Activated CD8-positive, alpha-beta T cell treated with anti-CD3 and anti-CD28 coated beads, Interleukin-2, amount 10 ng/mL, durations not matched to agents 7 days and 5 days (primary cell): ENCODE results near the gene TANC2. TPM values are rescaled to one million over a fixed set of nuclear protein-coding genes. Genes with fewer than 3 reads are reported as not detected.

Experiments used
- ATAC-seq: fragments of 150-1000 bp; cut with Tn5 transposase; one replicate; pipeline ENCODE4 v1.10.0; 2021; ENCODE audit warnings: moderate library complexity
- CTCF ChIA-PET: fragments of 350-600 bp; sonication (Branson Sonifier 250); formaldehyde crosslinking; loops from one replicate; lab custom pipeline; 2021; ENCODE audit warnings: antibody characterized with exemption; lab: Charles Lee
- POLR2A ChIA-PET: fragments of 350-600 bp; sonication (Branson Sonifier 250); formaldehyde crosslinking; loops from one replicate; lab custom pipeline; 2021; ENCODE audit warnings: antibody characterized with exemption; lab: Charles Lee
- DNase-seq: peaks from one replicate; pipeline ENCODE4 v3.0.0-alpha.2; 2020
- H3K27ac Mint-ChIP-seq: one replicate; pipeline ENCODE4 v1.8.0; 2021; ENCODE audit warnings: mild to moderate bottlenecking, mixed read lengths
- H3K27me3 Mint-ChIP-seq: one replicate; pipeline ENCODE4 v1.8.0; 2021; ENCODE audit warnings: low read depth, mixed read lengths
- H3K36me3 Mint-ChIP-seq: one replicate; pipeline ENCODE4 v1.8.0; 2021; ENCODE audit warnings: low read depth, mixed read lengths
- H3K4me1 Mint-ChIP-seq: one replicate; pipeline ENCODE4 v1.8.0; 2021; ENCODE audit warnings: low read depth, mixed read lengths
- H3K4me3 Mint-ChIP-seq: one replicate; pipeline ENCODE4 v1.8.0; 2021; ENCODE audit warnings: mild to moderate bottlenecking, mixed read lengths
- H3K9me3 Mint-ChIP-seq: one replicate; pipeline ENCODE4 v1.8.0; 2022; ENCODE audit warnings: mixed read lengths; ENCODE audit not compliant: insufficient read depth
- total RNA-seq, 2 experiments: library from RNA; stranded (reverse); gene quantifications; one replicate each; pipeline ENCODE4 v1.2.3, GENCODE V29; 2021

The TANC2 gene
- total RNA-seq, 2 experiments from 2014 or later = 8.0 to 8.6 TPM

DNA sequence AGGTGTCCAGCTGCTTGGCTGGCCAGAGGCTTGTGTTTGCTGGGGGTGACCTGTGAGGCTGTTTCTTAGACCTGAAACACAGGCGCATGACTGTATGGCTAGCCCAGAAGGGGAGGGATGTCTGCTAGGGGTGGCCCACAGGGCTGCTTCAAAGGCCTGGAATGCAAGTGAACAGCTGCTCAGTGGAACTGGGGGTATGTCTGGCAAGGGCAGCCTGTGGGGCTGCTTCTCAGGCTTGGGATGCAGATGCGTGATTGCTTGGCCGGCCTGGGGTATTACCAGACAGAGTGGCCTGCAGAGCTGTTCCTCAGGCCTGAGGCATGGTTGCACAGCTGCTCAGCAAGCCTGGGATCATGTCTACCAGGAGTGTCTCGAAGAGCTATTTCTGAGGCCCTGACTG, 20.5 kb downstream of the TANC2 start:
- Mint-ChIP-seq H3K9me3 (peaks cover 26% of the 10 kb centered on the region), H3K36me3 (peaks cover 9% of the 10 kb centered on the region), H3K27me3 (no peaks in the 10 kb centered on the region), H3K4me1 (no peaks in the 10 kb centered on the region), H3K27ac (no peak overlapping the region), H3K4me3 (no peak overlapping the region)
- DNase-seq (no peak), ATAC-seq (no peak)
- ChIA-PET POLR2A (interaction anchor here (0.6 kb wide), 1 partner anchor 1796 kb away, joined by 3 read pairs; no protein-coding TSS in a partner anchor), CTCF (no interaction called here)

DNA sequence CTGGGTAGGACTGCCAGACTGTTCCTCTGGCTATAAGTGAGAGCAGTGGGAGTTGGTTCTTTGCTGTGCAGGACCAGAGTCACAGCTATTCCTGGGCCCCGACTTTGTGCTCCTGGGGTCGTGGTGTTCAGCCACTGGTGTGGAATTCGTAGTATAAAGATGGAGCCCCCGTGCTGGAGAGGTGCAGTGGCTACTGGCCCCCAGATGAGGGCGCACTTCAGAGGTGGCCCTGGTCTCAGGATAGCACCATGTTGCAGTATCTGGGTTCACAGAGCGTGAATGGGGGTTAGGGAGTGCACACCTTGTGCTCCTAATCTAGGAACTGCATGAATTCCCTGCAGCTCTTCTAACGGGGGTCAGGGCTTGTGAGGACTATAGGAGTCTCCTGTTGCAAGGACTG, 21.1 kb downstream of the TANC2 start:
- Mint-ChIP-seq H3K4me3 (no peak overlapping the region), H3K27ac (no peak overlapping the region), H3K9me3 (peaks cover 26% of the 10 kb centered on the region), H3K4me1 (no peaks in the 10 kb centered on the region), H3K27me3 (no peaks in the 10 kb centered on the region), H3K36me3 (peaks cover 9% of the 10 kb centered on the region)
- ChIA-PET POLR2A (interaction anchor here (0.6 kb wide), 2 partner anchors 914 to 1796 kb away, joined by 3 read pairs; no protein-coding TSS in a partner anchor), CTCF (no interaction called here)
- no peak for DNase-seq
- ATAC-seq = no peak

DNA sequence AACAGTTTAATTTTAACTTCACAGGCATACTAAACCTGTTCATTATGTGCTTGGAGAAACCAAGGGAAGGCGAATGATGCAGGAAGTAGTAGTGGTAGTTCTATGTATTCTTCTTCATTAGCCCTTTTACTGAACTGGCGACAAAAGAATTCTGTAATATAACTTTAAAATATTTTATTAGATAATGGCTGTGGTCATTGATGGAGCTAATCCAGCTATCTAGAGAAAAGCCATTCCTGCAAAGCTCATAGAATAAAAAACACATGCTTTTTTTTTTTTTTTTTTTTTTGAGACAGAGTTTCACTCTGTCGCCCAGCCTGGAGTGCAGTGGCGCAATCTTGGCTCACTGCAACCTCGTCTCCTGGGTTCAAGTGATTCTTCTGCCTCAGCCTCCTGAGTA, 23.5 kb downstream of the TANC2 start:
- H3K4me1 Mint-ChIP-seq = no peaks in the 10 kb centered on the region
- H3K36me3 Mint-ChIP-seq = peaks cover 8% of the 10 kb centered on the region
- no peak overlapping the region for H3K4me3 Mint-ChIP-seq
- ATAC-seq (no peak), DNase-seq (no peak)
- ChIA-PET POLR2A (no interaction called here), CTCF (interaction anchor here (1.3 kb wide), 1 partner anchor 417 kb away, joined by 3 read pairs; no protein-coding TSS in a partner anchor)
- H3K27ac Mint-ChIP-seq = no peak overlapping the region
- no peaks in the 10 kb centered on the region for H3K27me3 Mint-ChIP-seq
- H3K9me3 Mint-ChIP-seq = peaks cover 15% of the 10 kb centered on the region

DNA sequence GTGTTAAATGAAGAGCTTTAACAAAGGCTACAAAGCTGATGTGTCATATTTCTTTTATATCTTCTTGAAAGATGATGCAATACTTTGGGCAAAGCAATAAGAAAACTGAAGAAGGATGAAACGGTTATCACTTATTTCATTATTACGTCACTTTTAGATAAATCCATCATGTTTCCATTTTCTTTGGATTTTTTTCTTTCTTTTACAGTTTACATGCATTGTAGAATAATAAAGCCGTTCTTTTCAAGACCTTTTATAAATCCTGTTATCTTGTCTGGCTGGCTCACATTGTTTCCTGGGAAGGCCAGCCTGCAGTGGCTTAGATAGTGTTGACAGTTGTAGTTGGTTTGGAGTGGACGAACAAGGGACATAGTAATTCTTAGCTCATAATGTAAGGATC, 28.9 kb downstream of the TANC2 start:
- DNase-seq (no peak), ATAC-seq (no peak)
- H3K9me3 Mint-ChIP-seq = no peaks in the 10 kb centered on the region
- CTCF ChIA-PET = interaction anchor here (0.8 to 2.8 kb wide), 11 partner anchors 10 to 613 kb away, joined by 3 to 43 read pairs (median 4); no protein-coding TSS in a partner anchor
- H3K27me3 Mint-ChIP-seq = no peaks in the 10 kb centered on the region
- no peak overlapping the region for H3K27ac Mint-ChIP-seq
- H3K36me3 Mint-ChIP-seq = no peaks in the 10 kb centered on the region
- POLR2A ChIA-PET = no interaction called here
- H3K4me1 Mint-ChIP-seq = no peaks in the 10 kb centered on the region
- H3K4me3 Mint-ChIP-seq = no peak overlapping the region

DNA sequence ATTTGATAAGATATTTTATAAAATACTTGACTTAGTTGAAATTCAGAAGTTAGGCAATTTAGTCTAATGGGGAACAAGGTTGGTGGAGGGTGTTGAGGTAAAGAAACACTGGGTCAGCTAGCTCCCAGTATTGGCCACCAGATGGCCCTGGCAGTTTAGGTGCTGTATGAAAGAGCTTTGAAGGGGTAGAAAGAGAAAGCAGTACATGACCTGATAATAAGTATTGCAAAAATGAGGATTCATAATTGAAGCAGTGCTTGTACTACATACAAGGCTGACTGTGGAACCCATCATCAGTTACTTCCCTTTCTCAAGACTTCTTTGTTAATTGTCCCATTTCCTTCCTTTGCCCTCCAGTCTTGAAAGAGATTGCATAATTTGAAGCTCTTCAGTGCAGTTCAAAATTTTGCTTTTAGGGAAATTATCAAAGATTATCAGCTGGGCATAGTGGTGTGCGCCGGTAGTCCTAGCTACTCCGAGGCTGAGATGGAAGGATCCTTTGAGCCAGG, 29.4 kb downstream of the TANC2 start:
- POLR2A ChIA-PET = interaction anchor here (0.6 kb wide), 1 partner anchor 116 kb away, joined by 3 read pairs; no protein-coding TSS in a partner anchor
- peak; percentile 44 for DNase-seq
- no peaks in the 10 kb centered on the region for H3K27me3 Mint-ChIP-seq

DNA sequence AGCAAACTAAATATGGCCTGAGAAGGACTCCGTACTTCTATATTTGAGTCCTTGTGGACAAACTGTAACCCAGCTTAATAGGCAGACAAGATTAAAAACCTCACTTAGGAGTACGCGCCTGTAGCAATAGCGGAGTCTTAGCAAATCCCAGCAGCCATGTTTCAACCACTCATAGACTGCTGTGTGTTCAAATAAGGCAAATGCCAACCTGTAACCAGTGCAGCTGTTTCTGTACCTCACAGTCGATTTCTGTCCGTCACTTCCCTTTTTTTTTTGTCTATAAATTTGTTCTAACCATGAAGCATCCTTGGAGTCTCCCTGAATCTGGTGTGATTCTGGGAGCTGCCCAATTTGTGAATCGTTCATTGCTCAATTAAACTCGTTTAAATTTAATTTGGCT, 30.2 kb downstream of the TANC2 start:
- H3K27ac Mint-ChIP-seq = no peak overlapping the region
- ATAC-seq (no peak), DNase-seq (no peak)
- no peak overlapping the region for H3K4me3 Mint-ChIP-seq
- H3K9me3 Mint-ChIP-seq = no peaks in the 10 kb centered on the region
- H3K27me3 Mint-ChIP-seq = no peaks in the 10 kb centered on the region
- POLR2A ChIA-PET = interaction anchor here (0.6 kb wide), 1 partner anchor 115 kb away, joined by 3 read pairs; no protein-coding TSS in a partner anchor
- no peaks in the 10 kb centered on the region for H3K4me1 Mint-ChIP-seq
- H3K36me3 Mint-ChIP-seq = no peaks in the 10 kb centered on the region
- CTCF ChIA-PET = interaction anchor here (0.7 to 2.8 kb wide), 6 partner anchors 15 to 612 kb away, joined by 3 to 43 read pairs (median 4); no protein-coding TSS in a partner anchor

More for the DNA sequence above, 29.4 kb downstream of the TANC2 start:
- CTCF ChIA-PET = interaction anchor here (0.7 to 2.8 kb wide), 12 partner anchors 9 to 613 kb away, joined by 3 to 43 read pairs (median 4); no protein-coding TSS in a partner anchor
- no peaks in the 10 kb centered on the region for H3K4me1 Mint-ChIP-seq
- H3K36me3 Mint-ChIP-seq = no peaks in the 10 kb centered on the region
- H3K27ac Mint-ChIP-seq = no peak overlapping the region
- no peak overlapping the region for H3K4me3 Mint-ChIP-seq
- no peaks in the 10 kb centered on the region for H3K9me3 Mint-ChIP-seq
- peak; percentile 51 for ATAC-seq

DNA sequence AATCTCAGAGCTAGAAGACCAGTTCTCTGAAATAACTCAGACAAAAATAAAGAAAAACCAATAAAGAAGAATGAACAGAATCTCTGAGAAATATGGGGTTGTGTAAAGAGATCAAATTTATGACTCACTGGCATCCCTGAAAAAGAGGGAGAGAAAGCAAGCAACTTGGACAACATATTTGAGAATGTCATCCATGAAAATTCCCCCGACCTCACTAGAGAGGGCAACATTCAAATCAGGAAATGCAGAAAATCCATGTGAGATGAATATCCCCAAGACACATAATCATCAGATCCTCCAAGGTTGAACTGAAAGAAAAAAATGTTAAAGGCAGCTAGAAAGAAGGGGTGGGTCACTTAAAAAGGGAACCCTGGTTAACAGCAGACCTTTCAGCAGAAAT, 32.1 kb downstream of the TANC2 start:
- Mint-ChIP-seq H3K4me1 (no peaks in the 10 kb centered on the region), H3K27ac (no peak overlapping the region), H3K36me3 (no peaks in the 10 kb centered on the region), H3K9me3 (no peaks in the 10 kb centered on the region), H3K4me3 (no peak overlapping the region), H3K27me3 (no peaks in the 10 kb centered on the region)
- ATAC-seq = no peak
- POLR2A ChIA-PET = no interaction called here
- no peak for DNase-seq
- CTCF ChIA-PET = interaction anchor here (1.4 to 1.6 kb wide), 2 partner anchors 8 to 408 kb away, joined by 4 to 9 read pairs; no protein-coding TSS in a partner anchor

DNA sequence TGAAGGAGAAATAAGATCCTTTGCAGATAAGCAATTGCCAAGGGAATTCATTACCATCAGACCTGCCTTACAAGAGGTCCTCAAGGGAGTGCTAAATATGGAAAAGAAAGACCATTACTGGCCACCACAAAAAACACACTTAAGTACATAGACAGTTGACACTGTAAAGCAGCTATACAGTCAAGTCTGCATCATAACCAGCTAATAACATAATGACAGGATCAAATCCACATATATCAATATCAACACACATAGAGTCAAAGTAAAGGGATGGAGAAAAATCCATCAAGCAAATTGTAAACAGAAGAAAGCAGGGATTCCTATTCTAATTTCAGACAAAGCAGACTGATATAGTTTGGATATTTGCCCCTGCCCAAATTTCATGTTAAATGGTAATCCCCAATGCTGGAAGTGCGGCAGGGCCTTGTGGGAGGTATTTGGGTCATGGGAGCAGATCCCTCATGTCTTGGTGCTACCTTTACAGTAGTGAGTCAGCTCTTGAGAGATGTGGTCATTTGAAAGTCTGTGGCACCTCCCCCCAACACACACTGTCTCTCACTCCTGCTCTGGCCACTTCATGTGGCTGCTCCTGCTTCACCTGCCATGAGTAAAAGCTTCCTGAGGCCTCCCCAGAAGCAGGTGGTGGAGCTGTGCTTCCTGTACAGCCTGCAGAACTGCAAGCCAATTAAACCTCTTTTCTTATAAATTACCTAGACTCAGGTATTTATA, 32.8 kb downstream of the TANC2 start:
- H3K4me1 Mint-ChIP-seq = no peaks in the 10 kb centered on the region
- ATAC-seq (no peak), DNase-seq (no peak)
- H3K9me3 Mint-ChIP-seq = no peaks in the 10 kb centered on the region
- no peak overlapping the region for H3K4me3 Mint-ChIP-seq
- ChIA-PET POLR2A (no interaction called here), CTCF (interaction anchor here (1.4 kb wide), 1 partner anchor 8 kb away, joined by 4 read pairs; no protein-coding TSS in a partner anchor)
- no peaks in the 10 kb centered on the region for H3K27me3 Mint-ChIP-seq
- no peaks in the 10 kb centered on the region for H3K36me3 Mint-ChIP-seq
- H3K27ac Mint-ChIP-seq = no peak overlapping the region

DNA sequence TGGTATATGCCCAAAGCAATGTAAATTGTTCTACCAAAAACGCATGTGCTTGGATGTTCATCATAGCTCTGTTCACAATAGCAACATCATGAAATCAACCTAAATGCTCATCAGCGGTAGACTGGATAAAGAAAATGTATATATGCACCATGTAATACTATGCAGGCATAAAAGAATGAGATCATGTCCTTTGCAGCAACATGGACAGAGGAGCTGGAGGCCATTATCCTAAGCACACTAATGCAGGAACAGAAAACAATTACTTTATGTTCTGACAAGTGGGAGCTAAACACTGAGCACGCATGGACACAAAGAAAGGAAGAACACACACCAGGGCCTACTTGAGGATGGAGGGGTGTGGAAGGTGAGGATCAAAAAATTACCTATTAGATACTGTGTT, 33.7 kb downstream of the TANC2 start:
- DNase-seq = no peak
- ChIA-PET POLR2A (no interaction called here), CTCF (interaction anchor here (0.9 kb wide), 1 partner anchor 9 kb away, joined by 3 read pairs; no protein-coding TSS in a partner anchor)
- Mint-ChIP-seq H3K27me3 (no peaks in the 10 kb centered on the region), H3K4me3 (no peak overlapping the region), H3K4me1 (no peaks in the 10 kb centered on the region), H3K36me3 (no peaks in the 10 kb centered on the region), H3K9me3 (no peaks in the 10 kb centered on the region), H3K27ac (no peak overlapping the region)
- no peak for ATAC-seq

DNA sequence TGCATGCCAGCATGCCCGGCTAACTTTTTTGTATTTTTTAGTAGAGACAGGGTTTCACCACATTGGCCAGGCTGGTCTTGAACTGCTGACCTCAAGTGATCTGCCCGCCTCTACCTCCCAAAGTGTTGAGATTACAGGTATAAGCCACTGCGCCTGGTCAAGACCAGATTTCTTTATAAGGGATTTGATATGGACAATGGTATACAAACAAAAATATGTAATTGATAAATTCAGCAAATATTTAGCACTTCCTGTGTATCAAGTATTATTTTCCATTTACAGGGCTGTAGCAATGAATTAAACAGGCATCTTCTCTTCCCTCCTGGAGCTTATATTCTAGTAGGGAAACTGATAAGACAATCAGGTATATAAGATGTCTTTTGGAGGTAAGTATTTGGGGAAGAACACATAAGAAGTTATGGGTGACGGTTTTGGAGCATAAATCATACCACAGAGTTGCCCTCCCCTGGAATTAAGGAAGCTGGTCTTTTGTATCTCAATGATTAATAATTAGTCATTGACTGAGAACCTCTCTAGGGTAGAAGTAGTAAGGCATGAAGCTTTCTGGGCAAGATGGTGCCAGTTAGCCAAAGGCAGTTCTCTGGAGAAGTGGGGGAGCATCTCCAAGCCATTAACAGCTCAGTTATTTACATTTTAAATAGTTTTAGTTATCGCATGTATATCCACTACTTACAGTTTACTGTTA, 35.8 kb downstream of the TANC2 start:
- no peak overlapping the region for H3K27ac Mint-ChIP-seq
- ChIA-PET POLR2A (no interaction called here), CTCF (no interaction called here)
- ATAC-seq (no peak), DNase-seq (no peak)
- no peaks in the 10 kb centered on the region for H3K36me3 Mint-ChIP-seq
- no peaks in the 10 kb centered on the region for H3K27me3 Mint-ChIP-seq
- no peak overlapping the region for H3K4me3 Mint-ChIP-seq
- H3K9me3 Mint-ChIP-seq = no peaks in the 10 kb centered on the region
- no peaks in the 10 kb centered on the region for H3K4me1 Mint-ChIP-seq

DNA sequence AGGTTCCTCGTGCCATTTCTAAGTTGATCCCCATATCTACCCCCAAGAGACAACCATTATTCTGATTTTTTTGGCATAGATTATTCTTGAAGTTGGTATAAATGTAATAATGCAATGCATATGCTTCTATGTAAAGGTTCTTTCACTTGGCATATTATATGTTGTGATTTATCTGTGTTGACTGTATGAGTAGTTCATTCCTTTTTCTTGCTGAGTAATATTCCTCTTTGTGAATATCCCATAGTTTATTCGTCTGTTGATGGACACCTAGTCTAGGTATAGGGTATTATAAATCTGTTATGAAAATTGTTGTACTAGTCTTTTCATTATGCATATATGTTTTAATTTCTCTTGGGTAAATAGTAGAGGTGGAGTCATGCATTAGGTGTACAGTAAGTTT, 36.6 kb downstream of the TANC2 start:
- no peak overlapping the region for H3K4me3 Mint-ChIP-seq

More for the DNA sequence above, 36.6 kb downstream of the TANC2 start:
- Mint-ChIP-seq H3K9me3 (no peaks in the 10 kb centered on the region), H3K4me1 (no peaks in the 10 kb centered on the region), H3K36me3 (no peaks in the 10 kb centered on the region), H3K27me3 (no peaks in the 10 kb centered on the region), H3K27ac (no peak overlapping the region)
- ATAC-seq (no peak), DNase-seq (no peak)
- ChIA-PET CTCF (no interaction called here), POLR2A (no interaction called here)
